HFFc6 (cell line): ENCODE results near the gene FAM3B. TPM values are rescaled to one million over a fixed set of nuclear protein-coding genes. Genes with fewer than 3 reads are reported as not detected.

Experiments used
- DNase-seq: peaks from one replicate; pipeline ENCODE4 v3.0.0-alpha.2; 2018
- H3K27ac Mint-ChIP-seq: 2 replicates; pipeline ENCODE4 v1.8.0; 2020; ENCODE audit warnings: mild to moderate bottlenecking, mixed read lengths
- H3K27me3 Mint-ChIP-seq: 2 replicates; pipeline ENCODE4 v1.8.0; 2021; ENCODE audit warnings: mild to moderate bottlenecking, moderate library complexity, mixed read lengths; ENCODE audit not compliant: insufficient read depth
- H3K36me3 Mint-ChIP-seq: 2 replicates; pipeline ENCODE4 v1.8.0; 2021; ENCODE audit warnings: low read depth, mixed read lengths
- H3K4me1 Mint-ChIP-seq: 2 replicates; pipeline ENCODE4 v1.8.0; 2020; ENCODE audit warnings: low read depth, mixed read lengths
- H3K4me3 Mint-ChIP-seq: 2 replicates; pipeline ENCODE4 v1.8.0; 2020; ENCODE audit warnings: mild to moderate bottlenecking, moderate library complexity, mixed read lengths
- H3K9me3 Mint-ChIP-seq: 2 replicates; pipeline ENCODE4 v1.8.0; 2020; ENCODE audit warnings: mild to moderate bottlenecking, mixed read lengths
- CTCF ChIP-seq: fragments of 200-600 bp; sonication (generic); IDR thresholded peaks from 2 replicates; pipeline ENCODE4 v1.5.0; 2021; ENCODE audit warnings: antibody characterized with exemption, mild to moderate bottlenecking
- total RNA-seq, 6 experiments: library from RNA; stranded (reverse); fragmentation: NEBNext Ultra II Directional; extraction: Animal tissue kit (Norgen Biotek cat#: 25700); gene quantifications; 2 replicates in 1 of 6; 3 replicates in 5 of 6; pipeline ENCODE4 v1.2.3, GENCODE V29; 2021

The FAM3B gene
- total RNA-seq, 6 experiments from 2014 or later, result not detected

GRCh38 chr21:41321211-41321907 is 4.8 kb downstream of the FAM3B start:
- H3K4me3 Mint-ChIP-seq, result no peak overlapping the region
- peaks cover 9% of the 10 kb centered on the region for H3K27me3 Mint-ChIP-seq
- H3K27ac Mint-ChIP-seq, result no peak overlapping the region
- DNase-seq, result no peak
- peaks cover 8% of the 10 kb centered on the region; the same call in 1 of the 2 replicates for H3K9me3 Mint-ChIP-seq
- H3K36me3 Mint-ChIP-seq, result no peaks in the 10 kb centered on the region
- no peak for TF ChIP-seq CTCF
- H3K4me1 Mint-ChIP-seq, result no peaks in the 10 kb centered on the region

GRCh38 chr21:41321908-41322495 is 5.4 kb downstream of the FAM3B start:
- H3K27ac Mint-ChIP-seq, result no peak overlapping the region
- H3K36me3 Mint-ChIP-seq, result no peaks in the 10 kb centered on the region
- no peak overlapping the region for H3K4me3 Mint-ChIP-seq
- no peak for DNase-seq
- peaks cover 9% of the 10 kb centered on the region for H3K27me3 Mint-ChIP-seq
- TF ChIP-seq CTCF, result no peak
- peaks cover 8% of the 10 kb centered on the region; the same call in 1 of the 2 replicates for H3K9me3 Mint-ChIP-seq
- H3K4me1 Mint-ChIP-seq, result no peaks in the 10 kb centered on the region

- Mint-ChIP-seq H3K27me3 (peaks cover 9% of the 10 kb centered on the region), H3K4me3 (no peak overlapping the region), H3K36me3 (no peaks in the 10 kb centered on the region)
Measured at GRCh38 chr21:41322496-41323382, 6.1 kb downstream of the FAM3B start.

GRCh38 chr21:41325138-41325912 is 8.7 kb downstream of the FAM3B start:
- no peaks in the 10 kb centered on the region for H3K36me3 Mint-ChIP-seq
- H3K27me3 Mint-ChIP-seq, result peaks cover 4% of the 10 kb centered on the region
- DNase-seq, result no peak
- TF ChIP-seq CTCF, result no peak
- H3K9me3 Mint-ChIP-seq, result peaks cover 5% of the 10 kb centered on the region; the same call in 1 of the 2 replicates
- no peaks in the 10 kb centered on the region for H3K4me1 Mint-ChIP-seq
- no peak overlapping the region for H3K27ac Mint-ChIP-seq
- H3K4me3 Mint-ChIP-seq, result no peak overlapping the region

More at GRCh38 chr21:41322496-41323382, 6.1 kb downstream of the FAM3B start:
- TF ChIP-seq CTCF, result no peak
- H3K9me3 Mint-ChIP-seq, result peaks cover 5% of the 10 kb centered on the region; the same call in 1 of the 2 replicates
- H3K27ac Mint-ChIP-seq, result no peak overlapping the region
- DNase-seq, result no peak
- H3K4me1 Mint-ChIP-seq, result no peaks in the 10 kb centered on the region
